ENCODE results near the gene STYXL1.
"Not testable (repeated sequence)": the region's sequence is repeated elsewhere in the genome, so short reads cannot be mapped to it uniquely, and the experiment has no call there.

Gene STYXL1, protein sequence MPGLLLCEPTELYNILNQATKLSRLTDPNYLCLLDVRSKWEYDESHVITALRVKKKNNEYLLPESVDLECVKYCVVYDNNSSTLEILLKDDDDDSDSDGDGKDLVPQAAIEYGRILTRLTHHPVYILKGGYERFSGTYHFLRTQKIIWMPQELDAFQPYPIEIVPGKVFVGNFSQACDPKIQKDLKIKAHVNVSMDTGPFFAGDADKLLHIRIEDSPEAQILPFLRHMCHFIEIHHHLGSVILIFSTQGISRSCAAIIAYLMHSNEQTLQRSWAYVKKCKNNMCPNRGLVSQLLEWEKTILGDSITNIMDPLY

DNA sequence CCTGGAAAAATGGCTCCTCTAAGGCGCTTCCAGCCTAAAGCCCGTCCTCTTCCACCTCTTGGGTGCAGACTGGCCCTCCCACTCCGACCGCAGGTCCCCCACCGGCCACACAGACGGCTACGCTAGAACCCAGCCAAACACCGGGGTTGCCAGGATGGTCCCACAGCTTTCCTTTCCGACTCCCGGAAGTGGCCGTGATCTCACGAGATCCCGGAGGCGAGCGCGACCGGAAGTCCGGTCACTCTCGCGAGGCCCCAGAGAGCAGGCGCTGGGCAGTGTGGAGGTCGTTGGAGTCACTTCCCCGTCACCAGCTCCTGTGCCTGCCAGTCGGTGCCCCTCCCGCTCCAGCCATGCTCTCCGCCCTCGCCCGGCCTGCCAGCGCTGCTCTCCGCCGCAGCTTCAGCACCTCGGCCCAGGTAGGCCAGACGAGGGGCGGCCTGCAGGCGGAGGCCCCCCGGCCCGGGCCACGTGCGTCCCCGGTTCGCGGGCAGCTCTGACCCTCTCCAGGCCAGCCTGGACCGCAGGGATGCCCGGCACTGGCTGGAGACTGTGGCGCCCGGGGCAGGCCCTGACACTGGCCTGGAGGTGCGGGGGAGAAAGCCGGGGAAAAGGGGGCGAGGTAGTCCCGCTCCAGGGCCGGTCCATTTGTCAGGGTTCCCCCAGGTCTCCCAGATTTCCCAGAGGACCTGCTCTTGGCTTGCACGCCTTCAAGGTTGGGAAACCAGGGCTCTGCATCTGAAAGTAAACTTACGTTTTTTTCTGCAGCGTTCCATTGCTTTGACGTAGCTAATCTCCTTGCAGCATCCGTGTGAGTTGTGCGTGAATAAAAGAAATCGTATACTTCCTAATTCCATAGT, at the start of gene STYXL1, which contains the start of gene MDH2:
Gene STYXL1, minus strand, starts transcription at position 190 of the 857 bp plus-strand sequence. CDS start 17,477 bp downstream, outside the sequence.
Gene MDH2, plus strand, starts transcription at position 296 of the 857 bp plus-strand sequence. Its CDS starts 55 bp downstream, at position 351.
- Histone ChIP-seq H3K4me1 (ENCODE audit: control insufficient read depth, insufficient read depth, low read length) (peaks cover 7% of the 10 kb centered on the region; the same call in 1 of the 2 replicates), H3K36me3 (ENCODE audit: control insufficient read depth, insufficient read depth, low read length) (peaks cover 27% of the 10 kb centered on the region), H3K27me3 (ENCODE audit: control insufficient read depth, insufficient read depth, low read length) (no peaks in the 10 kb centered on the region)

DNA sequence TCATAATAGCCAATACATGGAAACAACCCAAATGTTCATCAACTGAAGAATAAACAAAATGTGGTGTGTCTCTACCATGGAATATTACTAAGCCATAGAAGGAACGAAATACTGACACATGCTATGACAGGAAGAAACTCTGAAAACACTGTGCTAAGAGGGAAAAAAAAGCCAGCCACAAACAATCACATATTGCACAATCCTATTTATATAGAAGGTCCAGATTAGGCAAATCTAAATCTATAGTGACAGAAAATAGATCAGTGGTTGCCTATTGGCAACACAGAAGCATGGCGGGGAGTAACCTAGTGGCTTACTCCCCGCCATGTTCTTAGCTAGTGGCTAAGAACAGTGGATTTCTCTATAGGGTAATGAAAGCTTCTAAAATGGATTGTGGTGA, 48.1 kb upstream of the STYXL1 start:
- H3K9me3 ChIP-seq (ENCODE audit: control insufficient read depth, insufficient read depth, low read length) = no peaks in the 10 kb centered on the region
- H3K4me1 ChIP-seq (ENCODE audit: control insufficient read depth, insufficient read depth, low read length) = no peaks in the 10 kb centered on the region
- no peak overlapping the region for H3K27ac ChIP-seq (ENCODE audit: low read depth, low read length)
- no peak overlapping the region for H3K4me3 ChIP-seq (ENCODE audit: low read depth, low read length)
- H3K9ac ChIP-seq (ENCODE audit: low read depth, low read length) = no peak overlapping the region
- no peaks in the 10 kb centered on the region for H3K36me3 ChIP-seq (ENCODE audit: control insufficient read depth, insufficient read depth, low read length)
- H3K27me3 ChIP-seq (ENCODE audit: control insufficient read depth, insufficient read depth, low read length) = no peaks in the 10 kb centered on the region

More for the DNA sequence above, at the start of gene STYXL1, which contains the start of gene MDH2:
- peak within 1 kb of the TSS; percentile 99 for H3K4me3 ChIP-seq (ENCODE audit: low read depth, low read length)
- H3K9me3 ChIP-seq (ENCODE audit: control insufficient read depth, insufficient read depth, low read length) = no peaks in the 10 kb centered on the region
- H3K9ac ChIP-seq (ENCODE audit: low read depth, low read length) = peak within 1 kb of the TSS; percentile 95
- H3K27ac ChIP-seq (ENCODE audit: low read depth, low read length) = peak within 1 kb of the TSS; percentile 92

DNA sequence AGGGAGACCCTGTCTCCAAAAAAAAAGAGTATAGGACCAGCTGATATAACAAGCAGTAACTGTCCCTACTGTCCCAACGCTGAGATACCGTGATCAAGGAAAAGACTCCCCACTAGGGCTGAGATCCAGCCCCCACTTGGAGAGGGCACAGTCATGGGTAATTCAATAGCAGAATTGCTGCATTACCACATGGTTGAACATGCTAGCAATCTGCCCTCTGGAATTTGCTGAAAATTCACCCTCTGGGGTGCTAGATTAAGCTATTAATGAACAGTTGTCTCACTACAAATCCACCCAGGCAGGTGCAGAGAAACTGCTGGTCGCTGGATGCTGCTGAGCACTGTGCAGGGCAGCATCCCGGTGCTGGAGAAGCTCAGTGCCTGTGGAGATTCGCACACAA, 46.5 kb upstream of the STYXL1 start:
- not testable (repeated sequence) for H3K27me3 ChIP-seq (ENCODE audit: control insufficient read depth, insufficient read depth, low read length); H3K4me3 ChIP-seq (ENCODE audit: low read depth, low read length); H3K9me3 ChIP-seq (ENCODE audit: control insufficient read depth, insufficient read depth, low read length); H3K9ac ChIP-seq (ENCODE audit: low read depth, low read length); H3K4me1 ChIP-seq (ENCODE audit: control insufficient read depth, insufficient read depth, low read length); H3K36me3 ChIP-seq (ENCODE audit: control insufficient read depth, insufficient read depth, low read length); H3K27ac ChIP-seq (ENCODE audit: low read depth, low read length)

DNA sequence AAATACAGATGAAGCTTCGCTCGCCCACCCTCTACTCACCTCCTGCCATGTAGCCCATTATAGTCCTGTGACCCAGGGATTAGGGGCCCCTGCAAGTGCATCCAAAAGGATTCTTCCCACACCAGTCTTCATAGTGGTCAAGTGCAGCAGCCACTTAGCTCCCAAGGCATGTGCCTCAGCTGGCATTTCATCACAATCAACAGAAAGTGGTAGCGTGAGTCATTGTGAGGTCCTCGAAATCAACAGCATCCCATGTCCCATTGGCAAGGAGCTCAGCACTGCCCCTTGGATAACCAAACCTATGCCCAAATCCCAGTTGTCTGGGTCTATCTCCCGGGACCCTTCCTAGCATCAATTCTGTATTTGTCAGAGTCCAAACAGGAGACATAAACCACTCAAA, 45.7 kb upstream of the STYXL1 start:
- not testable (repeated sequence) for H3K4me3 ChIP-seq (ENCODE audit: low read depth, low read length); H3K4me1 ChIP-seq (ENCODE audit: control insufficient read depth, insufficient read depth, low read length); H3K9ac ChIP-seq (ENCODE audit: low read depth, low read length); H3K27me3 ChIP-seq (ENCODE audit: control insufficient read depth, insufficient read depth, low read length); H3K36me3 ChIP-seq (ENCODE audit: control insufficient read depth, insufficient read depth, low read length); H3K27ac ChIP-seq (ENCODE audit: low read depth, low read length); H3K9me3 ChIP-seq (ENCODE audit: control insufficient read depth, insufficient read depth, low read length)

DNA sequence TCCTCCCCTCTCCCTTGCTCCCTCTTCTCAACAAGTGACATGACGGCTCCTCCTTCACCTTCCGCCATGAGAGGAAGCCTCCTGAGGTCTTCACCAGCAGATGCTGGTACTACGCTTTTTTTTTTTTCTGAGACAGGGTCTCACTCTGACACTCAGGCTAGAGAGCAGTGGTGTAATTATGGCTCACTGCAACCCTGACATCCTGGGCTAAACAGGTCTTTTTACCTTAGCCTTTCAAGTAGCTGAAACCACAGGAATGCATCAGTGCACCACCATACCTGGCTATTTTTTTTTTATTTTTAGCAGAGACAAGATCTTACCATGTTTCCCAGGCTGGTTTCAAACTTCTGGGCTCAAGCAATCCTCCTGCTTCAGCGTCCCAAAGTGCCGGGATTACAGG, 43.7 kb upstream of the STYXL1 start:
- Histone ChIP-seq H3K9me3 (ENCODE audit: control insufficient read depth, insufficient read depth, low read length) (no peaks in the 10 kb centered on the region), H3K4me1 (ENCODE audit: control insufficient read depth, insufficient read depth, low read length) (no peaks in the 10 kb centered on the region), H3K9ac (ENCODE audit: low read depth, low read length) (no peak overlapping the region), H3K36me3 (ENCODE audit: control insufficient read depth, insufficient read depth, low read length) (no peaks in the 10 kb centered on the region), H3K27ac (ENCODE audit: low read depth, low read length) (no peak overlapping the region), H3K4me3 (ENCODE audit: low read depth, low read length) (no peak overlapping the region), H3K27me3 (ENCODE audit: control insufficient read depth, insufficient read depth, low read length) (no peaks in the 10 kb centered on the region)

DNA sequence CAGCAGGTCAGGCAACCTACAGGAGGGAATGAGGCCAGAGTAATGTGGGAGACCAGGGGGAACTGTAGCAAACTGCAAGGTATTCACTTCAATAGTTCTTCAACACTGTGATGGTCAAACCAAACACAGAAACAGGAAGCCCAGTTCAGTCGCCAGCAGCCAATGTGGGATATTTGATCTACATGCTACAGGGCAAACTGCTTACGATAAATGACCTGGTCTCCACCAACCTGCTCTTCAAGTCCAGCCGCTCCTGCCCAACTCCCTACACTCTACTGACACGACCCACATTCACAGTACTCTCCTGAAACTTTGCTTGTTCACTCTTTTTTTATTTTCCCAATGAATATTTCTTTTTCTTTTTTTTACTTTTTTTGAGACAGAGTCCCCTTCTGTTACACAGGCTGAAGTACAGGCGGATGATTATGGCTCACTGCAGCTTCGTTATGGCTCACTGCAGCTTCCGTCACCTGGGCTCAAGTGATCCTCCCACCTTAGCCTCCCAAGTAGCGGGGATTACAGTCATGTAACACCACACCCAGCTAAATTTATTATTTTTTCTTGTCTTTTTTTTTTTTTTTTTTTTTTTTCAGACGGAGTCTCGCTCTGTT, 42.2 kb upstream of the STYXL1 start:
- Histone ChIP-seq H3K27ac (ENCODE audit: low read depth, low read length) (no peak overlapping the region), H3K9me3 (ENCODE audit: control insufficient read depth, insufficient read depth, low read length) (no peaks in the 10 kb centered on the region), H3K4me1 (ENCODE audit: control insufficient read depth, insufficient read depth, low read length) (no peaks in the 10 kb centered on the region), H3K9ac (ENCODE audit: low read depth, low read length) (no peak overlapping the region), H3K36me3 (ENCODE audit: control insufficient read depth, insufficient read depth, low read length) (no peaks in the 10 kb centered on the region), H3K4me3 (ENCODE audit: low read depth, low read length) (no peak overlapping the region), H3K27me3 (ENCODE audit: control insufficient read depth, insufficient read depth, low read length) (no peaks in the 10 kb centered on the region)

DNA sequence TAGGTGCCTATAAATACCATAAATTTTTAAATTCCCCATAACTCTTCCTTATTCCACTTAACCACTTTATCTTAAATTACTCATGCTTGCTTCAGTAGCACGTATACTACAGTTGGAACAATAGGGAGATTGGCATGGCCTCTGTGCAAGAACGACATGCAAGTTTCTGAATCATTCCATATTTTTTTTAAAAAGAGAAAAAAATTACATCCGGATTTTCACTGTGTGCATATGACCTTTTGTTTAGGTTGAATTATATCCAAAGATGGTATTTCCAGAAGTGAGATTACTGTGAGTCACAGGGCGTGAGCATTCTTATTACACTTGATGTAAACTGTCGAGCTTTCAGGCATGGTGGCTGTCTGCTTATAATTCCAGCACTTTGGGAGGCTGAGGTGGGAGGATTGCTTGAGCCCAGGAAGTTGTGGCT, 39.6 kb upstream of the STYXL1 start:
- not testable (repeated sequence) for H3K36me3 ChIP-seq (ENCODE audit: control insufficient read depth, insufficient read depth, low read length); H3K4me1 ChIP-seq (ENCODE audit: control insufficient read depth, insufficient read depth, low read length); H3K9me3 ChIP-seq (ENCODE audit: control insufficient read depth, insufficient read depth, low read length)

DNA sequence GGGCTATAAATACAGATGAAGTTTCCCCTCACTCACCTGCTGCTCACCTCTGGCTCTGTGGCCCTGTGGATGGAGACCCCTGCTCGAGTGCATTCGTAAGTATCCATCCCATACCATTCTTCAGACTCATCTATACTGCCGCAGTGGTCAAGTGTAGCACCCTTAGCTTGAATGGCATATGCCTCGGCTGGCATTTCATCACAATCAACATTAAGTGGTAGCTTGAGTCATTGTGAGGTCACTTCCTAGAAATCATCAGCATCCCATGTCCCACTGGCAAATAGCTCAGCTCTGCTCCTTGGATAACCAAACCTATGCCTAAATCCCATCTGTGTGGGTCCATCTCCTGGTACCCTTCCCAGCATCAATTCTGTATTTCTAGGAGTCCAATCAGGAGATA, 38.3 kb upstream of the STYXL1 start:
- Histone ChIP-seq H3K36me3 (ENCODE audit: control insufficient read depth, insufficient read depth, low read length) (no peaks in the 10 kb centered on the region), H3K27ac (ENCODE audit: low read depth, low read length) (no peak overlapping the region), H3K9ac (ENCODE audit: low read depth, low read length) (no peak overlapping the region), H3K4me1 (ENCODE audit: control insufficient read depth, insufficient read depth, low read length) (no peaks in the 10 kb centered on the region), H3K9me3 (ENCODE audit: control insufficient read depth, insufficient read depth, low read length) (no peaks in the 10 kb centered on the region), H3K27me3 (ENCODE audit: control insufficient read depth, insufficient read depth, low read length) (no peaks in the 10 kb centered on the region), H3K4me3 (ENCODE audit: low read depth, low read length) (no peak overlapping the region)

More for the DNA sequence above, 39.6 kb upstream of the STYXL1 start:
- H3K4me3 ChIP-seq (ENCODE audit: low read depth, low read length); H3K9ac ChIP-seq (ENCODE audit: low read depth, low read length); H3K27ac ChIP-seq (ENCODE audit: low read depth, low read length); H3K27me3 ChIP-seq (ENCODE audit: control insufficient read depth, insufficient read depth, low read length): not testable (repeated sequence)

DNA sequence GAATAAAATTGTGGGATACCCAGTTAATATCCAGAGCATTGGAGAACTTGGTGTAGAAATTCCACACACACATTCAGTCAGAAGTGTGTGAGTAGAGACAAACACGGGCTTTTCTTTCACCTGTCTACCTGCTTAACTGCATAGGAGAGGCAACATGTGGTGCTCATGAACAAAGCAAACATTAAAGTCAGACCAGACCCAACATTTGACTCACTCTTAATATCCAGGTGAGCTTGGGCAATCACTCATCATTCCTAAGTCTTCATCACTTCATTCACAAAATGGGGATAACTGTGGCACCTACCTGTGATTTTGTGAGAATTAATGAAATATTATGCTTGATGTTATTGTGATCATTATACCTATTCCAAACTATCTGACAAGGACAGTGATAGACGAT, 36.3 kb upstream of the STYXL1 start:
- not testable (repeated sequence) for H3K4me3 ChIP-seq (ENCODE audit: low read depth, low read length); H3K9ac ChIP-seq (ENCODE audit: low read depth, low read length); H3K27me3 ChIP-seq (ENCODE audit: control insufficient read depth, insufficient read depth, low read length); H3K27ac ChIP-seq (ENCODE audit: low read depth, low read length); H3K4me1 ChIP-seq (ENCODE audit: control insufficient read depth, insufficient read depth, low read length); H3K36me3 ChIP-seq (ENCODE audit: control insufficient read depth, insufficient read depth, low read length); H3K9me3 ChIP-seq (ENCODE audit: control insufficient read depth, insufficient read depth, low read length)

DNA sequence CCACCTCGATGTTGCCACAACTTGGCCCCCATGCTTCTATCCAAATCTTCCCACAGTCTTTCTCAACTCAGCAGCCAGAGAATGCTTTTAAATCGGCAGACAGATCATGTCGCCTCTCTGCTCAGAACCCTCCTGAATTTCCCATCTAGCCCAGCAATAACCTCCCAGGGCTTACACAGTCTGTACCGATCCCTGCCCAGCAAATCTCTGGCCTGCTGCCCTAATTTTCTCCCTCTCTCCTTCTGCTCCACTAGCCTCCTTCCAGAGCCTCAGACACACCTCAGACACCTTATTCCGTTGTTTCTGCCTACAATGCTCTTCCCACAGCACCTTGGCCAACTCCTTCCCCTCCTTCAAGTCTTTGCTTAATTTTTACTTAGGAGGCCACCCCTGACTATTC, 32.4 kb upstream of the STYXL1 start:
- H3K27ac ChIP-seq (ENCODE audit: low read depth, low read length) = no peak overlapping the region
- no peaks in the 10 kb centered on the region for H3K4me1 ChIP-seq (ENCODE audit: control insufficient read depth, insufficient read depth, low read length)
- no peak overlapping the region for H3K9ac ChIP-seq (ENCODE audit: low read depth, low read length)
- H3K9me3 ChIP-seq (ENCODE audit: control insufficient read depth, insufficient read depth, low read length) = no peaks in the 10 kb centered on the region
- H3K27me3 ChIP-seq (ENCODE audit: control insufficient read depth, insufficient read depth, low read length) = no peaks in the 10 kb centered on the region
- H3K36me3 ChIP-seq (ENCODE audit: control insufficient read depth, insufficient read depth, low read length) = no peaks in the 10 kb centered on the region
- no peak overlapping the region for H3K4me3 ChIP-seq (ENCODE audit: low read depth, low read length)

DNA sequence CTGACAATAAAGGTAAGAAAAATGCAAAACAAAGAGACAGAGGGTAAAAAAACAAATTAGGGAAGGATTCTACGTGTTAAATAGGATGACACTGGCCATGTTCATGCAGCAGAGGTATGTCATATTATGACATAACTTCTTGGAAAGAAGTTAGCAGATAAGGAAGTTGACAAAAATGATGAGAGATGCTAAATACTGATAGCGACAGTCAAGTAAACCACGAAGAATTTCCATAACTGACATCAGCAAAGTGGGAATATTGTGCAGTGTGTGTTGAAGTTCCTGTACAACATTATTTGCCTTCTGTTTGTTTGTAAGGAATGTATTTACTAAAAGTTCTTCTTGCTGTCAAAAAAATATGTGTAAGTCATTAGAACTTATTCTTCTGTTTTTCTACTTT, 29.6 kb upstream of the STYXL1 start:
- Histone ChIP-seq H3K4me1 (ENCODE audit: control insufficient read depth, insufficient read depth, low read length) (no peaks in the 10 kb centered on the region), H3K9me3 (ENCODE audit: control insufficient read depth, insufficient read depth, low read length) (no peaks in the 10 kb centered on the region), H3K27me3 (ENCODE audit: control insufficient read depth, insufficient read depth, low read length) (no peaks in the 10 kb centered on the region), H3K4me3 (ENCODE audit: low read depth, low read length) (no peak overlapping the region), H3K9ac (ENCODE audit: low read depth, low read length) (no peak overlapping the region), H3K36me3 (ENCODE audit: control insufficient read depth, insufficient read depth, low read length) (no peaks in the 10 kb centered on the region), H3K27ac (ENCODE audit: low read depth, low read length) (no peak overlapping the region)

Measured in HUES48 (cell line).